IMR-90 (cell line): ENCODE measurements around the gene MKKS. TPM values are rescaled to one million over a fixed set of nuclear protein-coding genes. Genes with fewer than 3 reads are reported as not detected.

Experiments
- ATAC-seq: fragments of 200-7000 bp; cut with Tn5 transposase; 2 replicates; pipeline ENCODE4 v1.9.1; 2020; ENCODE audit warnings: low read depth, mild to moderate bottlenecking, moderate library complexity
- BruUV-seq: library from RNA; stranded (reverse); fragments of 400-500 nt; replicated peaks from 2 replicates; lab custom pipeline; 2021; lab: Mats Ljungman, UMichigan
- CTCF ChIA-PET: fragments of 300-600 bp; formaldehyde crosslinking; extraction: SDS; loops from one replicate; lab custom pipeline; 2021; ENCODE audit warnings: antibody characterized with exemption; lab: Yijun Ruan, JAX
- POLR2A ChIA-PET: fragments of 300-600 bp; sonication (Branson Sonifier 250); formaldehyde crosslinking; loops from one replicate; lab custom pipeline; 2022; ENCODE audit warnings: antibody characterized with exemption; ENCODE audit not compliant: unreplicated experiment; lab: Charles Lee
- DNase-seq: peaks from one replicate; pipeline ENCODE4 v3.0.0; 2013
- H2AFZ ChIP-seq: replicated peaks from 2 replicates; pipeline ENCODE3; 2013; ENCODE audit warnings: low read length, mild to moderate bottlenecking; ENCODE audit not compliant: poor library complexity
- H2AK5ac ChIP-seq: 2 replicates; pipeline ENCODE4 v1.6.1; 2013; ENCODE audit warnings: low read depth, low read length, inconsistent platforms
- H2AK9ac ChIP-seq: replicated peaks from 2 replicates; pipeline ENCODE3; 2013; ENCODE audit warnings: mild to moderate bottlenecking, low read depth, low read length, moderate library complexity; ENCODE audit not compliant: poor library complexity
- H2BK120ac ChIP-seq: 2 replicates; pipeline ENCODE4 v1.6.1; 2013; ENCODE audit warnings: low read depth, low read length, inconsistent platforms
- H2BK15ac ChIP-seq: 3 replicates; pipeline ENCODE4 v1.6.1; 2013; ENCODE audit warnings: low read depth, low read length, inconsistent platforms
- H2BK20ac ChIP-seq: 2 replicates; pipeline ENCODE4 v1.6.1; 2013; ENCODE audit warnings: low read depth, mild to moderate bottlenecking, inconsistent platforms, low read length, moderate library complexity
- H2BK5ac ChIP-seq: 2 replicates; pipeline ENCODE4 v1.6.1; 2013; ENCODE audit warnings: mild to moderate bottlenecking, low read depth, low read length, inconsistent platforms; ENCODE audit not compliant: poor library complexity, severe bottlenecking
- H3K14ac ChIP-seq: replicated peaks from 2 replicates; pipeline ENCODE4 v1.6.1; 2013; ENCODE audit warnings: low read depth, low read length, inconsistent platforms
- H3K18ac ChIP-seq: 2 replicates; pipeline ENCODE4 v1.6.1; 2013; ENCODE audit warnings: low read depth, low read length, control low read depth
- H3K23ac ChIP-seq: 2 replicates; pipeline ENCODE4 v1.6.1; 2013; ENCODE audit warnings: low read depth, low read length, inconsistent platforms
- H3K27ac ChIP-seq: 2 replicates; pipeline ENCODE4 v1.5.1; 2013; ENCODE audit warnings: mild to moderate bottlenecking, control low read depth, low read length; ENCODE audit not compliant: insufficient read depth
- H3K27me3 ChIP-seq: 2 replicates; pipeline ENCODE4 v1.6.1; 2013; ENCODE audit warnings: low read length; ENCODE audit not compliant: control insufficient read depth, insufficient read depth
- H3K36me3 ChIP-seq: 2 replicates; pipeline ENCODE4 v1.6.1; 2013; ENCODE audit warnings: low read length, mixed read lengths; ENCODE audit not compliant: control insufficient read depth, insufficient read depth
- H3K4ac ChIP-seq: 2 replicates; pipeline ENCODE4 v1.6.1; 2013; ENCODE audit warnings: low read depth, low read length, inconsistent platforms
- H3K4me1 ChIP-seq: 2 replicates; pipeline ENCODE4 v1.6.1; 2013; ENCODE audit warnings: low read length, mixed read lengths; ENCODE audit not compliant: control insufficient read depth, insufficient read depth
- H3K4me2 ChIP-seq: 2 replicates; pipeline ENCODE4 v1.6.1; 2013; ENCODE audit warnings: low read depth, mild to moderate bottlenecking, control low read depth, low read length, moderate library complexity
- H3K4me3 ChIP-seq: 2 replicates; pipeline ENCODE4 v1.5.1; 2013; ENCODE audit warnings: low read depth, mild to moderate bottlenecking, control low read depth, low read length, moderate library complexity; ENCODE audit not compliant: insufficient read depth
- H3K56ac ChIP-seq: 2 replicates; pipeline ENCODE4 v1.6.1; 2013; ENCODE audit warnings: low read length, inconsistent platforms; ENCODE audit not compliant: insufficient read depth; ENCODE audit errors: extremely low read depth
- H3K79me1 ChIP-seq, 2 experiments: 2 replicates each; pipeline ENCODE4 v1.6.1; 2013; ENCODE audit warnings: low read length in 2 of 2, inconsistent platforms in 1 of 2, low read depth in 1 of 2
- H3K9ac ChIP-seq: 2 replicates; pipeline ENCODE4 v1.6.1; 2013; ENCODE audit warnings: low read depth, low read length, control low read depth
- H3K9me1 ChIP-seq: 2 replicates; pipeline ENCODE4 v1.6.1; 2013; ENCODE audit warnings: low read length, inconsistent platforms; ENCODE audit not compliant: insufficient read depth
- H3K9me3 ChIP-seq: 2 replicates; pipeline ENCODE4 v1.6.1; 2013; ENCODE audit warnings: low read length; ENCODE audit not compliant: control insufficient read depth, insufficient read depth
- H4K20me1 ChIP-seq: 2 replicates; pipeline ENCODE4 v1.6.1; 2013; ENCODE audit warnings: low read length, inconsistent platforms; ENCODE audit not compliant: insufficient read depth
- H4K5ac ChIP-seq: 2 replicates; pipeline ENCODE4 v1.6.1; 2013; ENCODE audit warnings: mild to moderate bottlenecking, low read depth, low read length, control low read depth
- H4K8ac ChIP-seq, 2 experiments: 2 replicates each; pipeline ENCODE4 v1.6.1; 2013; ENCODE audit warnings: low read depth in 2 of 2, low read length in 2 of 2, control low read depth in 1 of 2, inconsistent platforms in 1 of 2
- H4K91ac ChIP-seq: 2 replicates; pipeline ENCODE4 v1.6.1; 2013; ENCODE audit warnings: low read depth, low read length, inconsistent platforms; ENCODE audit not compliant: insufficient read depth
- BHLHE40 ChIP-seq: fragments of 150-350 bp; IDR thresholded peaks from 2 replicates; pipeline ENCODE4 v1.6.1; 2016; ENCODE audit warnings: mild to moderate bottlenecking, low read depth, low read length
- CEBPB ChIP-seq: IDR thresholded peaks from 2 replicates; pipeline ENCODE4 v1.6.1; 2012; ENCODE audit warnings: low read depth, low read length, improper control_type of control experiment
- CHD1 ChIP-seq: IDR thresholded peaks from 2 replicates; pipeline ENCODE4 v1.6.1; 2012; ENCODE audit warnings: low read depth, low read length, improper control_type of control experiment
- CTCF ChIP-seq: conservative IDR thresholded peaks from 2 replicates; pipeline ENCODE4 v1.5.1; 2012; ENCODE audit warnings: mild to moderate bottlenecking, low read depth, low read length, improper control_type of control experiment
- ELK1 ChIP-seq: fragments of 150-350 bp; IDR thresholded peaks from 2 replicates; pipeline ENCODE4 v1.6.1; 2016; ENCODE audit warnings: low read depth, mild to moderate bottlenecking, low read length, moderate library complexity, borderline replicate concordance
- FOS ChIP-seq: fragments of 150-350 bp; IDR thresholded peaks from 2 replicates; pipeline ENCODE4 v1.6.1; 2016; ENCODE audit warnings: low read depth, low read length
- MAFK ChIP-seq: IDR thresholded peaks from 2 replicates; pipeline ENCODE4 v1.6.1; 2012; ENCODE audit warnings: low read depth, low read length, improper control_type of control experiment
- NFE2L2 ChIP-seq: fragments of 150-350 bp; IDR thresholded peaks from 2 replicates; pipeline ENCODE4 v1.6.1; 2016; ENCODE audit warnings: low read depth, mild to moderate bottlenecking, low read length
- POLR2A ChIP-seq: IDR thresholded peaks from 2 replicates; pipeline ENCODE4 v1.6.1; 2012; ENCODE audit warnings: mild to moderate bottlenecking, low read depth, low read length
- RAD21 ChIP-seq: IDR thresholded peaks from 2 replicates; pipeline ENCODE4 v1.6.1; 2012; ENCODE audit warnings: low read length, improper control_type of control experiment
- RCOR1 ChIP-seq: IDR thresholded peaks from 2 replicates; pipeline ENCODE4 v1.6.1; 2012; ENCODE audit warnings: mild to moderate bottlenecking, low read length, improper control_type of control experiment; ENCODE audit not compliant: insufficient replicate concordance
- RFX5 ChIP-seq: IDR thresholded peaks from 2 replicates; pipeline ENCODE4 v1.8.0; 2012; ENCODE audit warnings: low read depth, mild to moderate bottlenecking, low read length, moderate library complexity
- SMC3 ChIP-seq: fragments of 150-350 bp; IDR thresholded peaks from 2 replicates; pipeline ENCODE4 v1.6.1; 2016; ENCODE audit warnings: low read depth, mild to moderate bottlenecking, antibody characterized with exemption, low read length, moderate library complexity
- WGBS, 2 experiments: methylation state at CpG; one replicate each; pipeline versions ENCODE4 v1.1.5 to v1.1.7; 2013; ENCODE audit warnings: missing lambda C conversion rate in 2 of 2; ENCODE audit not compliant: insufficient read length in 1 of 2; ENCODE audit errors: extremely low coverage in 2 of 2; 5-methylcytosine and 5-hydroxymethylcytosine counted together
- dilution Hi-C: fragments of 300-500 bp; cut with HindIII; formaldehyde crosslinking; loops from one replicate; pipeline ENCODE4 v1.14.3; 2018; ENCODE audit warnings: low sequenced_read_pairs; ENCODE audit not compliant: unreplicated experiment
- in situ Hi-C: fragments of 300-500 bp; cut with MboI; formaldehyde crosslinking; loops from 3 replicates; pipeline ENCODE4 v1.14.3; 2019; ENCODE audit warnings: low sequenced_read_pairs, inconsistent platforms, mixed read lengths
- intact Hi-C: fragments of 100-400 bp; cut with micrococcal nuclease; formaldehyde crosslinking; loops from 2 replicates; pipeline ENCODE4 v1.10.0; 2022
- polyA plus RNA-seq, 3 experiments: library from polyadenylated mRNA; depleted of rRNA; stranded (reverse); fragments of >200 nt; gene quantifications; 2 replicates each; pipeline ENCODE4 v1.2.3, GENCODE V29; 2012; ENCODE audit warnings: low replicate concordance in 1 of 3
- total RNA-seq: library from RNA; depleted of rRNA; stranded (reverse); fragments of >200 nt; gene quantifications from 2 replicates; pipeline ENCODE4 v1.2.3, GENCODE V29; 2012

The MKKS gene
- total and polyA plus RNA-seq, 2 of the 4 experiments (the other 2 are of a cell fraction) = 6.9 to 7.5 TPM

DNA sequence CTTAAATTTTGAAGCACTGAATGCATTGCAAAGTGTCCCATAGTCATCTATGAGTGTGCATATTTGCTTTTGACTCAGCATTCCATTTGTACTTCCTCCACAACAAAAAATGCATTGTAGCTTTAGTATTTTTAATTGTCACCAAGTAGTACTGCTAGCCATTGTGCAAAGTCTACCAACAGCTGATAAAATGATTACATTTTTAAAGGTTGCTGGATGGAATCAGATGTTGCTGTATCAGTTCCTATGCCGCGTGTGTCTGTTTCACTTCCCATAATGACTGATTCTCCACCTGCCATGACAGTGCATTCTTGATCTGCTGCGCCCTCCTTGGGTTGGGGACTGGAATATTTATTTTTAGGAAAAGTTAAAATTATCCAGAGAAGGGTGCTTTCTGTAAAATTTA lies 42.3 kb upstream of the MKKS start:
- TF ChIP-seq SMC3 (no peak), POLR2A (no peak), CTCF (no peak), RFX5 (no peak), FOS (no peak), RAD21 (no peak), NFE2L2 (peak; percentile 28; the same call in 1 of the 2 replicates), ELK1 (no peak), BHLHE40 (no peak), RCOR1 (no peak), CEBPB (no peak), CHD1 (no peak), MAFK (peak; percentile 60)
- Histone ChIP-seq H3K4ac (no peak overlapping the region), H3K14ac (no peak overlapping the region; the same call in 1 of the 2 replicates), H3K27me3 (no peaks in the 10 kb centered on the region), H2BK15ac (no peak overlapping the region), H2BK5ac (no peak overlapping the region), H3K4me3 (no peak overlapping the region), H4K5ac (no peak overlapping the region), H3K79me1 (peaks cover 0 to 8% of the 10 kb centered on the region in 2 experiments; a peak in 2 of 4 replicates), H4K20me1 (no peaks in the 10 kb centered on the region), H2BK20ac (no peak overlapping the region), H2BK120ac (no peak overlapping the region; the same call in 1 of the 2 replicates), H3K9me3 (0 out of 2 replicates have a peak, but pooled peaks cover 2% of the 10 kb centered on the region), H3K56ac (no peak overlapping the region), H4K91ac (no peak overlapping the region), H3K23ac (no peak overlapping the region), H3K9ac (no peak overlapping the region), H3K4me2 (no peak overlapping the region), H3K36me3 (0 out of 2 replicates have a peak, but pooled peaks cover 1% of the 10 kb centered on the region), H3K27ac (no peak overlapping the region), H4K8ac (no peak overlapping the region), H2AK9ac (no peak overlapping the region), H3K4me1 (peaks cover 4% of the 10 kb centered on the region), H3K9me1 (no peaks in the 10 kb centered on the region; the same call in 1 of the 2 replicates), H3K18ac (peak overlapping the region; percentile 80; the same call in 1 of the 2 replicates), H2AK5ac (no peak overlapping the region), H2AFZ (no peak overlapping the region)
- no CpG with 5 or more reads among the region's 3 CpGs for WGBS, 2 experiments
- in situ Hi-C loops (no loop called here), intact Hi-C loops (loop anchor here (5.0 kb wide), 1 partner anchor 36 kb away; no protein-coding TSS in a partner anchor), dilution Hi-C loops (no loop called here)
- DNase-seq (peak; percentile 51), ATAC-seq (peak; percentile 73)
- ChIA-PET CTCF (interaction anchor here (1.0 kb wide), 1 partner anchor 20 kb away, joined by 3 read pairs; no protein-coding TSS in a partner anchor), POLR2A (no interaction called here)
- BruUV-seq = no TSS peak
